Neutrophil (primary cell): ENCODE results near the gene COL11A2.

Source experiments
- H3K27ac ChIP-seq: fragments of 200-600 bp; sonication (generic); 2 replicates; pipeline ENCODE4 v1.5.1; 2016; ENCODE audit warnings: mild to moderate bottlenecking, moderate library complexity
- H3K27me3 ChIP-seq: fragments of 200-600 bp; sonication (generic); 2 replicates; pipeline ENCODE4 v1.6.0; 2016; ENCODE audit warnings: mild to moderate bottlenecking
- H3K36me3 ChIP-seq: fragments of 200-600 bp; sonication (generic); 2 replicates; pipeline ENCODE4 v1.5.1; 2017
- H3K4me1 ChIP-seq, 2 experiments: fragments of 200-600 bp in 1 of 2; sonication (generic) in 1 of 2; 1 replicate in 1 of 2; 2 replicates in 1 of 2; pipeline versions ENCODE4 v1.5.1 to v1.6.1; 2013 to 2016; ENCODE audit warnings: low read depth in 1 of 2, low read length in 1 of 2, mild to moderate bottlenecking in 1 of 2, moderate library complexity in 1 of 2; ENCODE audit not compliant: control insufficient read depth in 1 of 2, insufficient read depth in 1 of 2
- H3K4me3 ChIP-seq, 2 experiments: fragments of 200-600 bp in 1 of 2; sonication (generic) in 1 of 2; 1 replicate in 1 of 2; 2 replicates in 1 of 2; pipeline ENCODE4 v1.5.1; 2013 to 2016; ENCODE audit warnings: low read depth in 1 of 2, low read length in 1 of 2, mild to moderate bottlenecking in 1 of 2, moderate library complexity in 1 of 2
- H3K9me3 ChIP-seq: fragments of 200-600 bp; sonication (generic); 2 replicates; pipeline ENCODE4 v1.5.1; 2016
- CTCF ChIP-seq: fragments of 200-600 bp; sonication (generic); IDR thresholded peaks from 2 replicates; pipeline ENCODE4 v1.5.1; 2016; ENCODE audit warnings: antibody characterized with exemption

The COL11A2 gene

GRCh38 chr6:33170176-33171015 lies 21.9 kb downstream of the COL11A2 start:
- H3K4me3 ChIP-seq: no peak overlapping the region
- no peaks in the 10 kb centered on the region for H3K36me3 ChIP-seq
- H3K9me3 ChIP-seq: no peaks in the 10 kb centered on the region
- no peak for TF ChIP-seq CTCF
- no peak overlapping the region for H3K27ac ChIP-seq
- H3K27me3 ChIP-seq: peaks cover 10% of the 10 kb centered on the region
- H3K4me1 ChIP-seq: no peaks in the 10 kb centered on the region

- H3K4me3 ChIP-seq: no peak overlapping the region
- H3K36me3 ChIP-seq: no peaks in the 10 kb centered on the region
- no peak overlapping the region for H3K27ac ChIP-seq
- no peaks in the 10 kb centered on the region for H3K4me1 ChIP-seq
- peaks cover 1% of the 10 kb centered on the region for H3K27me3 ChIP-seq
- TF ChIP-seq CTCF: no peak
- no peaks in the 10 kb centered on the region for H3K9me3 ChIP-seq
Observed at GRCh38 chr6:33169291-33170175, 22.7 kb downstream of the COL11A2 start.

- Histone ChIP-seq H3K4me3 (no peak overlapping the region), H3K36me3 (no peaks in the 10 kb centered on the region), H3K27me3 (peaks cover 8% of the 10 kb centered on the region), H3K27ac (no peak overlapping the region), H3K4me1 (no peaks in the 10 kb centered on the region), H3K9me3 (no peaks in the 10 kb centered on the region)
- TF ChIP-seq CTCF: no peak
Observed at GRCh38 chr6:33168639-33169038, 23.6 kb downstream of the COL11A2 start.

- Histone ChIP-seq H3K9me3 (no peaks in the 10 kb centered on the region), H3K36me3 (no peaks in the 10 kb centered on the region), H3K27me3 (peaks cover 9% of the 10 kb centered on the region), H3K27ac (no peak overlapping the region), H3K4me3 (no peak overlapping the region), H3K4me1 (no peaks in the 10 kb centered on the region)
- TF ChIP-seq CTCF: no peak
Observed at GRCh38 chr6:33168284-33168601, 24.0 kb downstream of the COL11A2 start.

- H3K36me3 ChIP-seq: no peaks in the 10 kb centered on the region
- no peaks in the 10 kb centered on the region for H3K4me1 ChIP-seq
- H3K27me3 ChIP-seq: peaks cover 13% of the 10 kb centered on the region
- no peak overlapping the region for H3K27ac ChIP-seq
- no peaks in the 10 kb centered on the region for H3K9me3 ChIP-seq
- no peak overlapping the region for H3K4me3 ChIP-seq
- no peak for TF ChIP-seq CTCF
Observed at GRCh38 chr6:33167374-33168283, 24.6 kb downstream of the COL11A2 start.
